ENCODE data around the gene MID1IP1.

- no peak for TF ChIP-seq TAF1 (IDR thresholded peaks at IDR 0.05; ENCODE audit: low read depth)
- TF ChIP-seq MAX (IDR thresholded peaks at IDR 0.05): no peak
- TF ChIP-seq CEBPB (IDR thresholded peaks at IDR 0.05): no peak
- no peak for TF ChIP-seq EP300 (IDR thresholded peaks at IDR 0.05; ENCODE audit: borderline replicate concordance)
- no peak for TF ChIP-seq REST (IDR thresholded peaks at IDR 0.05; ENCODE audit: low read depth)
- no peak for TF ChIP-seq EGR1 (IDR thresholded peaks at IDR 0.05)
- no peak for TF ChIP-seq TEAD4 (IDR thresholded peaks at IDR 0.05)
- TF ChIP-seq TCF12 (IDR thresholded peaks at IDR 0.05; ENCODE audit: low read depth): no peak
- TF ChIP-seq RAD21 (IDR thresholded peaks at IDR 0.05; ENCODE audit: low read depth): no peak
- TF ChIP-seq CREB1 (IDR thresholded peaks at IDR 0.05; ENCODE audit: low read depth): no peak
- no peak for TF ChIP-seq ZBTB7A (IDR thresholded peaks at IDR 0.05; ENCODE audit: low read depth)
- TF ChIP-seq YY1 (IDR thresholded peaks at IDR 0.05; ENCODE audit: low read depth): no peak
- no peak for TF ChIP-seq USF1 (IDR thresholded peaks at IDR 0.05)
Measured at GRCh38 chrX:38811515-38812243, 10.4 kb downstream of the MID1IP1 start.

Measured in Ishikawa (cell line).